IMR-90 (cell line): ENCODE data around the gene MFSD6. TPM values are rescaled to one million over a fixed set of nuclear protein-coding genes. Genes with fewer than 3 reads are reported as not detected.
A peak's percentile ranks its signal among the peaks of the same experiment; 100 is the strongest.

ENCODE experiments used
- ATAC-seq: fragments of 200-7000 bp; cut with Tn5 transposase; 2 replicates; pipeline ENCODE4 v1.9.1; 2020; ENCODE audit warnings: low read depth, mild to moderate bottlenecking, moderate library complexity
- BruUV-seq: library from RNA; stranded (reverse); fragments of 400-500 nt; replicated peaks from 2 replicates; lab custom pipeline; 2021; lab: Mats Ljungman, UMichigan
- CTCF ChIA-PET: fragments of 300-600 bp; formaldehyde crosslinking; extraction: SDS; loops from one replicate; lab custom pipeline; 2021; ENCODE audit warnings: antibody characterized with exemption; lab: Yijun Ruan, JAX
- POLR2A ChIA-PET: fragments of 300-600 bp; sonication (Branson Sonifier 250); formaldehyde crosslinking; loops from one replicate; lab custom pipeline; 2022; ENCODE audit warnings: antibody characterized with exemption; ENCODE audit not compliant: unreplicated experiment; lab: Charles Lee
- DNase-seq: peaks from one replicate; pipeline ENCODE4 v3.0.0; 2013
- H2AFZ ChIP-seq: replicated peaks from 2 replicates; pipeline ENCODE3; 2013; ENCODE audit warnings: low read length, mild to moderate bottlenecking; ENCODE audit not compliant: poor library complexity
- H2AK5ac ChIP-seq: 2 replicates; pipeline ENCODE4 v1.6.1; 2013; ENCODE audit warnings: low read depth, low read length, inconsistent platforms
- H2AK9ac ChIP-seq: replicated peaks from 2 replicates; pipeline ENCODE3; 2013; ENCODE audit warnings: mild to moderate bottlenecking, low read depth, low read length, moderate library complexity; ENCODE audit not compliant: poor library complexity
- H2BK120ac ChIP-seq: 2 replicates; pipeline ENCODE4 v1.6.1; 2013; ENCODE audit warnings: low read depth, low read length, inconsistent platforms
- H2BK15ac ChIP-seq: 3 replicates; pipeline ENCODE4 v1.6.1; 2013; ENCODE audit warnings: low read depth, low read length, inconsistent platforms
- H2BK20ac ChIP-seq: 2 replicates; pipeline ENCODE4 v1.6.1; 2013; ENCODE audit warnings: low read depth, mild to moderate bottlenecking, inconsistent platforms, low read length, moderate library complexity
- H2BK5ac ChIP-seq: 2 replicates; pipeline ENCODE4 v1.6.1; 2013; ENCODE audit warnings: mild to moderate bottlenecking, low read depth, low read length, inconsistent platforms; ENCODE audit not compliant: poor library complexity, severe bottlenecking
- H3K14ac ChIP-seq: replicated peaks from 2 replicates; pipeline ENCODE4 v1.6.1; 2013; ENCODE audit warnings: low read depth, low read length, inconsistent platforms
- H3K18ac ChIP-seq: 2 replicates; pipeline ENCODE4 v1.6.1; 2013; ENCODE audit warnings: low read depth, low read length, control low read depth
- H3K23ac ChIP-seq: 2 replicates; pipeline ENCODE4 v1.6.1; 2013; ENCODE audit warnings: low read depth, low read length, inconsistent platforms
- H3K27ac ChIP-seq: 2 replicates; pipeline ENCODE4 v1.5.1; 2013; ENCODE audit warnings: mild to moderate bottlenecking, control low read depth, low read length; ENCODE audit not compliant: insufficient read depth
- H3K27me3 ChIP-seq: 2 replicates; pipeline ENCODE4 v1.6.1; 2013; ENCODE audit warnings: low read length; ENCODE audit not compliant: control insufficient read depth, insufficient read depth
- H3K36me3 ChIP-seq: 2 replicates; pipeline ENCODE4 v1.6.1; 2013; ENCODE audit warnings: low read length, mixed read lengths; ENCODE audit not compliant: control insufficient read depth, insufficient read depth
- H3K4ac ChIP-seq: 2 replicates; pipeline ENCODE4 v1.6.1; 2013; ENCODE audit warnings: low read depth, low read length, inconsistent platforms
- H3K4me1 ChIP-seq: 2 replicates; pipeline ENCODE4 v1.6.1; 2013; ENCODE audit warnings: low read length, mixed read lengths; ENCODE audit not compliant: control insufficient read depth, insufficient read depth
- H3K4me2 ChIP-seq: 2 replicates; pipeline ENCODE4 v1.6.1; 2013; ENCODE audit warnings: low read depth, mild to moderate bottlenecking, control low read depth, low read length, moderate library complexity
- H3K4me3 ChIP-seq: 2 replicates; pipeline ENCODE4 v1.5.1; 2013; ENCODE audit warnings: low read depth, mild to moderate bottlenecking, control low read depth, low read length, moderate library complexity; ENCODE audit not compliant: insufficient read depth
- H3K56ac ChIP-seq: 2 replicates; pipeline ENCODE4 v1.6.1; 2013; ENCODE audit warnings: low read length, inconsistent platforms; ENCODE audit not compliant: insufficient read depth; ENCODE audit errors: extremely low read depth
- H3K79me1 ChIP-seq, 2 experiments: 2 replicates each; pipeline ENCODE4 v1.6.1; 2013; ENCODE audit warnings: low read length in 2 of 2, inconsistent platforms in 1 of 2, low read depth in 1 of 2
- H3K9ac ChIP-seq: 2 replicates; pipeline ENCODE4 v1.6.1; 2013; ENCODE audit warnings: low read depth, low read length, control low read depth
- H3K9me1 ChIP-seq: 2 replicates; pipeline ENCODE4 v1.6.1; 2013; ENCODE audit warnings: low read length, inconsistent platforms; ENCODE audit not compliant: insufficient read depth
- H3K9me3 ChIP-seq: 2 replicates; pipeline ENCODE4 v1.6.1; 2013; ENCODE audit warnings: low read length; ENCODE audit not compliant: control insufficient read depth, insufficient read depth
- H4K20me1 ChIP-seq: 2 replicates; pipeline ENCODE4 v1.6.1; 2013; ENCODE audit warnings: low read length, inconsistent platforms; ENCODE audit not compliant: insufficient read depth
- H4K5ac ChIP-seq: 2 replicates; pipeline ENCODE4 v1.6.1; 2013; ENCODE audit warnings: mild to moderate bottlenecking, low read depth, low read length, control low read depth
- H4K8ac ChIP-seq, 2 experiments: 2 replicates each; pipeline ENCODE4 v1.6.1; 2013; ENCODE audit warnings: low read depth in 2 of 2, low read length in 2 of 2, control low read depth in 1 of 2, inconsistent platforms in 1 of 2
- H4K91ac ChIP-seq: 2 replicates; pipeline ENCODE4 v1.6.1; 2013; ENCODE audit warnings: low read depth, low read length, inconsistent platforms; ENCODE audit not compliant: insufficient read depth
- BHLHE40 ChIP-seq: fragments of 150-350 bp; IDR thresholded peaks from 2 replicates; pipeline ENCODE4 v1.6.1; 2016; ENCODE audit warnings: mild to moderate bottlenecking, low read depth, low read length
- CEBPB ChIP-seq: IDR thresholded peaks from 2 replicates; pipeline ENCODE4 v1.6.1; 2012; ENCODE audit warnings: low read depth, low read length, improper control_type of control experiment
- CHD1 ChIP-seq: IDR thresholded peaks from 2 replicates; pipeline ENCODE4 v1.6.1; 2012; ENCODE audit warnings: low read depth, low read length, improper control_type of control experiment
- CTCF ChIP-seq: conservative IDR thresholded peaks from 2 replicates; pipeline ENCODE4 v1.5.1; 2012; ENCODE audit warnings: mild to moderate bottlenecking, low read depth, low read length, improper control_type of control experiment
- FOS ChIP-seq: fragments of 150-350 bp; IDR thresholded peaks from 2 replicates; pipeline ENCODE4 v1.6.1; 2016; ENCODE audit warnings: low read depth, low read length
- MAFK ChIP-seq: IDR thresholded peaks from 2 replicates; pipeline ENCODE4 v1.6.1; 2012; ENCODE audit warnings: low read depth, low read length, improper control_type of control experiment
- MAZ ChIP-seq: IDR thresholded peaks from 2 replicates; pipeline ENCODE4 v1.6.1; 2012; ENCODE audit warnings: low read depth, mild to moderate bottlenecking, low read length, improper control_type of control experiment, moderate library complexity, borderline replicate concordance
- MXI1 ChIP-seq: IDR thresholded peaks from 2 replicates; pipeline ENCODE4 v1.6.1; 2012; ENCODE audit warnings: low read depth, mild to moderate bottlenecking, low read length, moderate library complexity, borderline replicate concordance
- NFE2L2 ChIP-seq: fragments of 150-350 bp; IDR thresholded peaks from 2 replicates; pipeline ENCODE4 v1.6.1; 2016; ENCODE audit warnings: low read depth, mild to moderate bottlenecking, low read length
- POLR2A ChIP-seq: IDR thresholded peaks from 2 replicates; pipeline ENCODE4 v1.6.1; 2012; ENCODE audit warnings: mild to moderate bottlenecking, low read depth, low read length
- RAD21 ChIP-seq: IDR thresholded peaks from 2 replicates; pipeline ENCODE4 v1.6.1; 2012; ENCODE audit warnings: low read length, improper control_type of control experiment
- RCOR1 ChIP-seq: IDR thresholded peaks from 2 replicates; pipeline ENCODE4 v1.6.1; 2012; ENCODE audit warnings: mild to moderate bottlenecking, low read length, improper control_type of control experiment; ENCODE audit not compliant: insufficient replicate concordance
- RFX5 ChIP-seq: IDR thresholded peaks from 2 replicates; pipeline ENCODE4 v1.8.0; 2012; ENCODE audit warnings: low read depth, mild to moderate bottlenecking, low read length, moderate library complexity
- USF2 ChIP-seq: fragments of 150-350 bp; IDR thresholded peaks from 2 replicates; pipeline ENCODE4 v1.6.1; 2017; ENCODE audit warnings: mild to moderate bottlenecking, antibody characterized with exemption, low read length, low read depth
- WGBS, 2 experiments: methylation state at CpG; one replicate each; pipeline versions ENCODE4 v1.1.5 to v1.1.7; 2013; ENCODE audit warnings: missing lambda C conversion rate in 2 of 2; ENCODE audit not compliant: insufficient read length in 1 of 2; ENCODE audit errors: extremely low coverage in 2 of 2; 5-methylcytosine and 5-hydroxymethylcytosine counted together
- dilution Hi-C: fragments of 300-500 bp; cut with HindIII; formaldehyde crosslinking; loops from one replicate; pipeline ENCODE4 v1.14.3; 2018; ENCODE audit warnings: low sequenced_read_pairs; ENCODE audit not compliant: unreplicated experiment
- in situ Hi-C: fragments of 300-500 bp; cut with MboI; formaldehyde crosslinking; loops from 3 replicates; pipeline ENCODE4 v1.14.3; 2019; ENCODE audit warnings: low sequenced_read_pairs, inconsistent platforms, mixed read lengths
- intact Hi-C: fragments of 100-400 bp; cut with micrococcal nuclease; formaldehyde crosslinking; loops from 2 replicates; pipeline ENCODE4 v1.10.0; 2022
- polyA plus RNA-seq, 3 experiments: library from polyadenylated mRNA; depleted of rRNA; stranded (reverse); fragments of >200 nt; gene quantifications; 2 replicates each; pipeline ENCODE4 v1.2.3, GENCODE V29; 2012; ENCODE audit warnings: low replicate concordance in 1 of 3
- total RNA-seq: library from RNA; depleted of rRNA; stranded (reverse); fragments of >200 nt; gene quantifications from 2 replicates; pipeline ENCODE4 v1.2.3, GENCODE V29; 2012
- TF ChIP-seq, protein P1 (sequence below): fragments of 150-350 bp; IDR thresholded peaks from 2 replicates; pipeline ENCODE4 v1.6.1; 2016; ENCODE audit warnings: low read depth, mild to moderate bottlenecking, low read length, moderate library complexity, borderline replicate concordance

MFSD6 gene
- total and polyA plus RNA-seq, 2 of the 4 experiments (the other 2 are of a cell fraction) = 4.2 to 7.7 TPM

GRCh38 chr2:190545555-190546385 is 137.6 kb downstream of the MFSD6 start:
- BruUV-seq = no TSS peak
- no peak overlapping the region for H3K4ac ChIP-seq
- H3K36me3 ChIP-seq = no peaks in the 10 kb centered on the region
- no peak overlapping the region for H3K14ac ChIP-seq
- ATAC-seq (peak; percentile 88), DNase-seq (peak; percentile 58)
- H2BK15ac ChIP-seq = no peak overlapping the region
- no peaks in the 10 kb centered on the region for H3K9me3 ChIP-seq
- no peaks in the 10 kb centered on the region for H3K79me1 ChIP-seq
- no peak overlapping the region for H4K8ac ChIP-seq
- H4K20me1 ChIP-seq = no peaks in the 10 kb centered on the region
- in situ Hi-C loops = no loop called here
- H4K5ac ChIP-seq = no peak overlapping the region
- H3K18ac ChIP-seq = no peak overlapping the region
- no peaks in the 10 kb centered on the region for H3K27me3 ChIP-seq
- H3K4me3 ChIP-seq = peak overlapping the region; percentile 31; the same call in 1 of the 2 replicates
- intact Hi-C loops = loop anchor here (1.0 kb wide), 1 partner anchor 11 kb away; the partner anchor contains the start of gene NEMP2
- H3K9ac ChIP-seq = no peak overlapping the region
- 0 out of 2 replicates have a peak overlapping the region, but pooled peaks have one; percentile 12 for H3K56ac ChIP-seq
- peak overlapping the region; percentile 52 for H3K4me2 ChIP-seq
- no peak overlapping the region for H2BK5ac ChIP-seq
- no peak overlapping the region for H4K91ac ChIP-seq
- H3K9me1 ChIP-seq = no peaks in the 10 kb centered on the region
- WGBS, 2 experiments = no CpG with 5 or more reads among the region's 5 CpGs
- CTCF ChIA-PET = no interaction called here
- dilution Hi-C loops = no loop called here
- H2AK9ac ChIP-seq = no peak overlapping the region
- H2BK20ac ChIP-seq = no peak overlapping the region
- H2BK120ac ChIP-seq = no peak overlapping the region; the same call in 1 of the 2 replicates
- H2AFZ ChIP-seq = no peak overlapping the region
- no peak overlapping the region for H2AK5ac ChIP-seq
- no peak overlapping the region for H3K23ac ChIP-seq
- H3K4me1 ChIP-seq = no peaks in the 10 kb centered on the region
- POLR2A ChIA-PET = no interaction called here
- H3K27ac ChIP-seq = no peak overlapping the region
- TF ChIP-seq CEBPB (no peak), RFX5 (no peak), MXI1 (no peak), RCOR1 (no peak), NFE2L2 (no peak), MAFK (no peak), CHD1 (no peak), USF2 (no peak), POLR2A (no peak), BHLHE40 (no peak), CTCF (no peak), MAZ (no peak), FOS (no peak), RAD21 (no peak)
- TF ChIP-seq, protein P1, sequence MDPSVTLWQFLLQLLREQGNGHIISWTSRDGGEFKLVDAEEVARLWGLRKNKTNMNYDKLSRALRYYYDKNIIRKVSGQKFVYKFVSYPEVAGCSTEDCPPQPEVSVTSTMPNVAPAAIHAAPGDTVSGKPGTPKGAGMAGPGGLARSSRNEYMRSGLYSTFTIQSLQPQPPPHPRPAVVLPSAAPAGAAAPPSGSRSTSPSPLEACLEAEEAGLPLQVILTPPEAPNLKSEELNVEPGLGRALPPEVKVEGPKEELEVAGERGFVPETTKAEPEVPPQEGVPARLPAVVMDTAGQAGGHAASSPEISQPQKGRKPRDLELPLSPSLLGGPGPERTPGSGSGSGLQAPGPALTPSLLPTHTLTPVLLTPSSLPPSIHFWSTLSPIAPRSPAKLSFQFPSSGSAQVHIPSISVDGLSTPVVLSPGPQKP = no peak
